Stimulated activated CD8-positive, alpha-beta memory T cell treated with anti-CD3 and anti-CD28 coated beads, Interleukin-4, amount 100 ng/mL, for 4 hours (primary cell): ENCODE results near the gene XPO4.

Experiments
- DNase-seq, 2 donors: peaks; one replicate each; pipeline ENCODE4 v3.0.0-alpha.2; 2020; ENCODE audit warnings: low read depth in 2 of 2, low spot score in 1 of 2

XPO4 gene

GRCh38 chr13:20728579-20729311, 173.8 kb downstream of the XPO4 start:
- DNase-seq = no peak

- no peak for DNase-seq
Observed at GRCh38 chr13:20727856-20728255, 174.7 kb downstream of the XPO4 start.
